NT2/D1 (cell line): ENCODE measurements around the gene CD302.
"Not testable (repeated sequence)": the region's sequence is repeated elsewhere in the genome, so short reads cannot be mapped to it uniquely, and the experiment has no call there.

Experiments used
- DNase-seq: peaks from one replicate; pipeline ENCODE4 v3.0.0-alpha.2; 2011; ENCODE audit warnings: low read depth, low spot score
- H3K27me3 ChIP-seq: 2 replicates; pipeline ENCODE4 v1.6.0; 2011; ENCODE audit warnings: mild to moderate bottlenecking; ENCODE audit not compliant: insufficient read length, insufficient read depth
- H3K36me3 ChIP-seq: 2 replicates; pipeline ENCODE4 v1.6.1; 2011; ENCODE audit warnings: mild to moderate bottlenecking, low read length, mixed read lengths; ENCODE audit not compliant: insufficient read depth, insufficient read length
- H3K4me1 ChIP-seq: 2 replicates; pipeline ENCODE4 v1.5.1; 2011; ENCODE audit not compliant: insufficient read depth, insufficient read length
- H3K4me3 ChIP-seq: 2 replicates; pipeline ENCODE4 v1.5.1; 2011; ENCODE audit warnings: low read depth; ENCODE audit not compliant: insufficient read length
- H3K9ac ChIP-seq: 2 replicates; pipeline ENCODE4 v1.6.0; 2011; ENCODE audit warnings: low read depth; ENCODE audit not compliant: insufficient read length
- H3K9me3 ChIP-seq: 2 replicates; pipeline ENCODE4 v1.5.1; 2011; ENCODE audit warnings: mild to moderate bottlenecking, low read length; ENCODE audit not compliant: insufficient read depth
- SUZ12 ChIP-seq: IDR thresholded peaks from 2 replicates; pipeline ENCODE4 v1.6.1; 2011; ENCODE audit not compliant: insufficient read length, insufficient read depth; ENCODE audit errors: extremely low read depth
- YY1 ChIP-seq: IDR thresholded peaks from 2 replicates; pipeline ENCODE4 v1.6.1; 2011; ENCODE audit not compliant: insufficient read length, insufficient read depth
- ZNF274 ChIP-seq: IDR thresholded peaks from 2 replicates; pipeline ENCODE4 v1.6.1; 2011; ENCODE audit warnings: mild to moderate bottlenecking, low read depth, low read length

The CD302 gene

GRCh38 chr2:159725713-159726112 lies 72.3 kb downstream of the CD302 start:
- H3K27me3 ChIP-seq, result no peaks in the 10 kb centered on the region
- peaks cover 67% of the 10 kb centered on the region for H3K36me3 ChIP-seq
- H3K9ac ChIP-seq, result no peak overlapping the region
- TF ChIP-seq ZNF274, result no peak
- TF ChIP-seq SUZ12, result no peak
- no peak for TF ChIP-seq YY1
- DNase-seq, result no peak
- H3K4me1 ChIP-seq, result no peaks in the 10 kb centered on the region
- H3K4me3 ChIP-seq, result no peak overlapping the region
- no peaks in the 10 kb centered on the region for H3K9me3 ChIP-seq

GRCh38 chr2:159724795-159725572 lies 73.0 kb downstream of the CD302 start:
- peaks cover 67% of the 10 kb centered on the region for H3K36me3 ChIP-seq
- H3K9ac ChIP-seq, H3K4me3 ChIP-seq: not testable (repeated sequence)

GRCh38 chr2:159722580-159722979 lies 75.4 kb downstream of the CD302 start:
- Histone ChIP-seq H3K9me3 (no peaks in the 10 kb centered on the region), H3K9ac (no peak overlapping the region), H3K4me3 (no peak overlapping the region), H3K36me3 (peaks cover 68% of the 10 kb centered on the region), H3K4me1 (no peaks in the 10 kb centered on the region), H3K27me3 (no peaks in the 10 kb centered on the region)
- TF ChIP-seq YY1 (no peak), ZNF274 (no peak), SUZ12 (no peak)
- DNase-seq, result no peak

More at GRCh38 chr2:159724795-159725572, 73.0 kb downstream of the CD302 start:
- H3K9me3 ChIP-seq, H3K27me3 ChIP-seq, H3K4me1 ChIP-seq, DNase-seq: not testable (repeated sequence)

- no peaks in the 10 kb centered on the region for H3K27me3 ChIP-seq
- H3K4me3 ChIP-seq, result no peak overlapping the region
- TF ChIP-seq SUZ12 (no peak), ZNF274 (no peak), YY1 (no peak)
- H3K4me1 ChIP-seq, result no peaks in the 10 kb centered on the region
- no peak overlapping the region for H3K9ac ChIP-seq
- peaks cover 82% of the 10 kb centered on the region for H3K36me3 ChIP-seq
- no peaks in the 10 kb centered on the region for H3K9me3 ChIP-seq
- DNase-seq, result no peak
These were observed 77.3 kb downstream of the CD302 start for GRCh38 chr2:159720676-159721075.
